Hepatocyte (in vitro differentiated cells): ENCODE results near the gene STK10.

Experiments
- EZH2 ChIP-seq: fragments of 200-600 bp; sonication (generic); IDR thresholded peaks from 2 replicates; pipeline ENCODE4 v1.6.1; 2016; ENCODE audit warnings: antibody characterized with exemption, mild to moderate bottlenecking, borderline replicate concordance
- EZH2phosphoT487 ChIP-seq: fragments of 200-600 bp; sonication (generic); IDR thresholded peaks from one replicate; pipeline ENCODE4 v1.6.1; 2018; ENCODE audit warnings: antibody characterized with exemption, mild to moderate bottlenecking, low read depth, moderate library complexity; ENCODE audit not compliant: unreplicated experiment, severe bottlenecking

DNA sequence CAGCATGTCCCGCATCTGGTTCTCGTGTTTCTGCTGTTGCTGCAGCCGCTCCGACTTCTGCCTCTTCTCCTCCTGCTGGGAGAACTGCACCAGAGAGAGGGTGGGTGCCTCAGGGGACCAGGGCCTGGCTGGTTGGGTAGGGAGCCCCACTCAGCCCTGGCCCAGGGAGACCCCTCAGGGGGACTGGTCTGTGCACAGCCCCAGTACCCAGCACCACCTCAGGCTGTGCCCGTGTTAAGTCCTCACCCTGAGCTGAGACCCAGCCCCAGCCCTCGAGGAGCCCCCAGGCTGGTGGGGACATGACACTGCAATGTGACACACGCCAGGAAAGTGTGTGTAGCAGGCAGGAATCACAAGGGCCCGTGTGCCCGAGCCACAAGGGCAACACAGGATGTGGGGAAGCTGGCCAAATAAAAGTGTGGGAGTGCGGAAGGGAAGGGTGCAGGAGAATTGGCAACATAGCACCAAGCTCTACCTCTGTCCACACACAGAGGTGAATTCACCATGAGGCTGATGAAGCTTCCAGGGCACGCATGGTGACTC is 133.3 kb downstream of the STK10 start:
- TF ChIP-seq EZH2 (no peak), EZH2phosphoT487 (no peak)
